GM23338 (cell line): Measurements from ENCODE around the gene KRTAP1-3. TPM values are rescaled to one million over a fixed set of nuclear protein-coding genes. Genes with fewer than 3 reads are reported as not detected.

Experiments used
- CREB1 ChIP-seq: fragments of 250-450 bp; sonication (Bioruptor Pico); IDR thresholded peaks from 2 replicates; pipeline ENCODE4 v1.5.0; 2020; ENCODE audit warnings: low read depth, mild to moderate bottlenecking, moderate library complexity
- CTCF ChIP-seq, 2 experiments: fragments of 200-600 bp in 1 of 2; sonication (generic) in 1 of 2; conservative IDR thresholded peaks; 2 replicates each; pipeline versions ENCODE4 v1.5.1 to v1.6.1; 2016 to 2017; ENCODE audit warnings: antibody characterized with exemption in 2 of 2, low read depth in 2 of 2, mild to moderate bottlenecking in 2 of 2, moderate library complexity in 1 of 2
- ETS1 ChIP-seq: IDR thresholded peaks from 2 replicates; pipeline ENCODE4 v1.6.1; 2016; ENCODE audit warnings: antibody characterized with exemption
- NANOG ChIP-seq: IDR thresholded peaks from 2 replicates; pipeline ENCODE4 v1.6.1; 2016; ENCODE audit warnings: antibody characterized with exemption, borderline replicate concordance
- REST ChIP-seq: IDR thresholded peaks from one replicate; pipeline ENCODE4 v1.6.1; 2018; ENCODE audit warnings: antibody characterized with exemption; ENCODE audit not compliant: unreplicated experiment
- ZNF114 ChIP-seq: fragments of 250-450 bp; sonication (Bioruptor Pico); IDR thresholded peaks from 2 replicates; pipeline ENCODE4 v1.5.0; 2020; ENCODE audit warnings: mild to moderate bottlenecking, moderate library complexity
- ZNF331 ChIP-seq: fragments of 250-450 bp; sonication (Bioruptor Pico); IDR thresholded peaks from 2 replicates; pipeline ENCODE4 v1.5.0; 2020; ENCODE audit warnings: low read depth, mild to moderate bottlenecking, moderate library complexity
- ZNF462 ChIP-seq: fragments of 250-450 bp; sonication (Bioruptor Pico); IDR thresholded peaks from 2 replicates; pipeline ENCODE4 v1.5.0; 2020; ENCODE audit warnings: mild to moderate bottlenecking, moderate library complexity
- polyA plus RNA-seq: library from polyadenylated mRNA; unstranded; fragments of >200 nt; fragmentation: Nextera tagmentation; extraction: Ambion mirVana; gene quantifications from 2 replicates; pipeline ENCODE4 v1.2.1, GENCODE V29; 2016
- total RNA-seq: library from RNA; depleted of rRNA; stranded (reverse); fragments of >200 nt; shearing (Covaris generic); gene quantifications from 2 replicates; pipeline ENCODE4 v1.2.3, GENCODE V29; 2014

KRTAP1-3 gene
- total and polyA plus RNA-seq, 2 experiments from 2014 or later = not detected

GRCh38 chr17:40992666-40993065, 42.0 kb downstream of the KRTAP1-3 start (continued):
- no peak for TF ChIP-seq ZNF462
- no peak for TF ChIP-seq ZNF114
- TF ChIP-seq CTCF (conservative IDR thresholded peaks at IDR 0.05; ENCODE audit: low read depth in 2 of 2) = no peak
- no peak for TF ChIP-seq ZNF331
- TF ChIP-seq CREB1 (CRISPR knock-in tag) = no peak
- TF ChIP-seq NANOG = no peak
- no peak for TF ChIP-seq ETS1
- no peak for TF ChIP-seq REST
